Right lobe of liver (tissue), 4 donors: ENCODE data around the gene RAB13.

ENCODE experiments used
- CTCF ChIP-seq, 4 donors: fragments of 200-600 bp in 3 of 4; fragments of 450-650 bp in 1 of 4; IDR thresholded peaks; one replicate each; pipeline versions ENCODE4 v1.5.1 to v1.8.0; 2016 to 2022; ENCODE audit warnings: antibody characterized with exemption in 4 of 4, mild to moderate bottlenecking in 2 of 4
- POLR2A ChIP-seq: fragments of 450-650 bp; IDR thresholded peaks from one replicate; pipeline ENCODE4 v1.6.1; 2017; ENCODE audit warnings: antibody characterized with exemption, mild to moderate bottlenecking
- donor health status: DM: no; HTN: no; CAD: no.
- donor health status: DM: no; HTN: no; CAD: no.
- donor health status: DM: no; HTN: yes; CAD: no.

- TF ChIP-seq POLR2A (no peak), CTCF (IDR thresholded peaks at IDR 0.05) (no peak)
Observed at GRCh38 chr1:153938996-153939395, 47.1 kb downstream of the RAB13 start.
